Fibroblast of skin of left quadriceps (primary cell): ENCODE results near the gene FKRP.
"Not testable (repeated sequence)": the region's sequence is repeated elsewhere in the genome, so short reads cannot be mapped to it uniquely, and the experiment has no call there.

ENCODE experiments used
- DNase-seq, 2 experiments: peaks; one replicate each; pipeline ENCODE4 v3.0.0-alpha.2; 2013; ENCODE audit warnings: low read depth in 2 of 2

The FKRP gene, protein sequence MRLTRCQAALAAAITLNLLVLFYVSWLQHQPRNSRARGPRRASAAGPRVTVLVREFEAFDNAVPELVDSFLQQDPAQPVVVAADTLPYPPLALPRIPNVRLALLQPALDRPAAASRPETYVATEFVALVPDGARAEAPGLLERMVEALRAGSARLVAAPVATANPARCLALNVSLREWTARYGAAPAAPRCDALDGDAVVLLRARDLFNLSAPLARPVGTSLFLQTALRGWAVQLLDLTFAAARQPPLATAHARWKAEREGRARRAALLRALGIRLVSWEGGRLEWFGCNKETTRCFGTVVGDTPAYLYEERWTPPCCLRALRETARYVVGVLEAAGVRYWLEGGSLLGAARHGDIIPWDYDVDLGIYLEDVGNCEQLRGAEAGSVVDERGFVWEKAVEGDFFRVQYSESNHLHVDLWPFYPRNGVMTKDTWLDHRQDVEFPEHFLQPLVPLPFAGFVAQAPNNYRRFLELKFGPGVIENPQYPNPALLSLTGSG

DNA sequence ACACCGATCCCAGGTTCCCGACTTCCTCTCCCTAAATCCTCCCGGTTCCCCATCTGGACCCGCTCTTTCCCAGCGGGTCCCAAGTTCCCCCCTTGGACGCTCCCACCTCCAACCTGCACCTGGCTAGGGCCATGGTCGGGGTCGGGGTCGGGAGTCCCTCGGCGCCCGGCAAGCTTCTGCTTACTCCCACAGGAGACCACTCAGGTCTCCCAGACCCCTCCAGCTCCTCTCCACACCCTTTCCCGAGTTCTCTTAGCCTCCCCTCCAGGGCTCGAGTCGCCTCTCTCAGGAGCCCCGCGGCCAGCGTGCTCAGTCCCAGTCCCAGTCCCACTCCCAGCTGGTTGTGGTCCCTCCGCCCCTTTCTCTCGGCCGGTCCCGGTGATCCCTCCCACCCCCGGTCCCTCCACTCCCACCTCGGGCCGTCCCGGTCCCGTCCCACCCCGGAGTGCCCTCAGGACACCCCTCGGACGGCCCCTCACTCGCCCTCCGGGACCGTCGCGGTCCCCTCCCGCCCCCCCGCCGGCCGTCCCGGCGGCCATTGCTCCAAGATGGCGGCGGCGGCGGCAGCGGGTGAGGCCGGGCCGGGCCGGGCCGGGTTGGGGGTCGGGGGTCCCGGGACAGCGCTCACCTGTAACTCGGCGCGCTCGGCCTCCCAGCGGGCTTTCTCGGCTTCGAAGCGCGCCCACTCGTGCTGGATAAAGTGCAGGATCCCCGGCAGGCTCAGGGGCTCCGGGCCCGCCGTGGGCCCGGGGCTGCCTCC is at the start of gene FKRP:
Gene FKRP (plus strand): TSS at position 537 of the 760 bp plus-strand sequence. CDS start 9,394 bp downstream, outside the sequence.
- no peak for DNase-seq

DNA sequence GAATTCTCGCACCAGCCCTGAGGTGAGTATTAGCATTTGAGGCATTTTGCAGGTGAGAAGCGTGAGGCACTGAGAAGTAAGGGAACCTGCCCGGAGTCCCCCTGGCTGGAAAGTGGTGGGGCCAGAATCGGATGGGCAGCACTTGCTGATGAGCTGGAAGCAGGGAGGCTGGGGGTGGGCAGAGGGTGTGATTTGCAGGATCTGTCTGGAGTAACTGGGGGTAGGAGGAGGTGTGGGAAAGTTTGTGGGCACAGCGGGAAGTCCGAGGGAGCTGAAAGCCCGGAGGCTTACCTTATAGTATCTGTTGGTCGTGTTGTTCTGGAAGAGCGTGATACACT is 49.0 kb upstream of the FKRP start:
- DNase-seq = no peak

DNA sequence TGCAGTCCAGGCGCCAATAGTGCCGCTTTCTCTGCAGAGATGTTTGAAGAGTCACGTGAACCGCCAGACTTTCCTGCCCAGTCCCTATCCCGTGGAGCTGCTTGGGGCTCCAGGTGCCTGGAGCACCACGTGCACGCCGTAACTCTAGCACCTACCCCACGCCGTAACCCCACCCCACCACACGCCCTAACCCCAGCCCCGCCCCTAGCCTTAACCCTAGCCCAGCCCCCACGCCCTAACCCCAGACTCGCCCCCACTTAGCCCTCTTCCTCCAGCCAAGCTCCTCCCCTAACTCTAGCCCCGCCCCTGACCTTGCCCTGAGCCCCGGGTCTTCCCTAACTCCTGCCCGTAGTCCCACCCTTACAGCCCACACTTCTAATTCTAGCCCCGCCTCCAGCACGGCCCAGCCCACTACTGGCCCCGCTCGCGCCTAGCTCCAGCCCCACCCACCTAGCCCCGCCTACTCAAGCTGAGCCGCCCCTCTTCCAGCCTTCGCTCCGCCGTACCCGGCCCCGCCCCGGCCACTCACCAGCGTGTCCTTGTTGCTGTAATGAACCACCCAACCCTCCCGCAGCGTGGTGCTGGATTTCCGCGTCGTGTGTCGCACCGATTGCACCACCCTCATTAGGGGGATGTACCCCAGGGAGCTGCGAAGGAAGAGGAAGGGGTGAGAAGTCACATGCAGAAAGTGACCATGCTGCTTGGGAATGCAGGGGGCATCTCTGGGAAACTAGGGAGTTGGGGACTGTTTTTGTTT is 48.5 kb upstream of the FKRP start:
- peak; percentile 29 to 36 for DNase-seq

DNA sequence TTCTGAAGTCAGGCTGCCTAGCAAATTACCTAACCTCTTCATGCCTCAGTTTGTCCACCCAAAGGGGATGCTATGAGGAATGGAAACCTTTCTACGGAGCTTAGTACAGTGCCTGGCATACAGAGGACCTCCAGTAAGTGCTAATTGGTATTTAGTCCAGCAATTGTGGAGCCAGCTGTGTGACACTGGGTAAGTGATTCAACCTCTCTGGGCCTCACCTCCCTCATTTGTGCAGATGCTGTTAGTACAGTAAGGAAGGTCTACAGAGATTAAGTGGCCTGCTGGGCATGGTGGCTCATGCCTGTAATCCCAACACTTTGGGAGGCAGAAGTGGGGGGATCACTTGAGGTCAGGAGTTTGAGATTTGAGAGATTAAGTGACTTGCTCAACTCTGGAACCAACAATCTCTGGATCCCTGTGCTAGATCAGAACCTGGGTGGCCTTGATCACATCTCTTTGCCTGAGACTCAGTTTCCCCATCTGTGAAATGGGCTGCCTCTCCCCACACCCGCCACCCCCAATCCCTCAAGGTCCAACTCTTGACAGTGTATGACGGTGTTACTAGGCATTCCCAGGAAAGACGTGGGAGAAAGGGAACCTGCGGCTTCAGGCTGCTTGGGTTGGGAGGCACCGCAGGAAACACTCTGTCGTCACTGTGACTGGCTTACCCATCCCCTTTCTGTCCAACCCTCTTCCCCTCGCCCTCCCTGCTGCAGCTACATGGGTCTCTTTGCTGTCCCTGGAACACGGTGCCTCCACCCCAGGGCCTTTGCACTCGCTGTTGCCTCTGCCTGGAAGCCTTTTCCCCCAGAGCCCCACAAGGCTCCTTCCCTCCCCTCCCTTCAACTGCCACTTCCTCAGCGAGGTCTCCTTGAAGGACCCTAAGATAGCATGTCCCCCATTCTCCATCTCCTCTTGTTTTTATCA is 47.2 kb upstream of the FKRP start:
- DNase-seq = no peak

DNA sequence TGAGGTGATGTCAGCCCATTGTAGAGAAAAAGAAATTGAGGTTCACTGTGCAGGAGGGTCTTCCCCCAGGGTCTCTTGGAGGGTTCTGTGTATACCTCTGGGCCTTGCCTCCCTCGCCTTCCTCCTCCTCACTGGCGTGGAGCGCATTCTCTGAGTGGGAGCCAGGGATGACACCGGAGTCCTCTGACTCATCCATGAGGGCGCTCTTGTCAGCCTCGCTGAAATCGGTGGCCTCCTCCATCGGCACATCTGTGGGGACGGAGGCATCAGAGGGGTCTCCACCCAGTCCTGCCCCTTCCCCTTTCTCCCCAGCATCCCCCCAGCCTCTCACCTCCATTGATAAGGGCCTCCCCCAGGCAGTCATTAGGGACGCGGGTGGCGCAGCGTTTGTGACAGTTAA is 45.2 kb upstream of the FKRP start:
- DNase-seq = no peak

DNA sequence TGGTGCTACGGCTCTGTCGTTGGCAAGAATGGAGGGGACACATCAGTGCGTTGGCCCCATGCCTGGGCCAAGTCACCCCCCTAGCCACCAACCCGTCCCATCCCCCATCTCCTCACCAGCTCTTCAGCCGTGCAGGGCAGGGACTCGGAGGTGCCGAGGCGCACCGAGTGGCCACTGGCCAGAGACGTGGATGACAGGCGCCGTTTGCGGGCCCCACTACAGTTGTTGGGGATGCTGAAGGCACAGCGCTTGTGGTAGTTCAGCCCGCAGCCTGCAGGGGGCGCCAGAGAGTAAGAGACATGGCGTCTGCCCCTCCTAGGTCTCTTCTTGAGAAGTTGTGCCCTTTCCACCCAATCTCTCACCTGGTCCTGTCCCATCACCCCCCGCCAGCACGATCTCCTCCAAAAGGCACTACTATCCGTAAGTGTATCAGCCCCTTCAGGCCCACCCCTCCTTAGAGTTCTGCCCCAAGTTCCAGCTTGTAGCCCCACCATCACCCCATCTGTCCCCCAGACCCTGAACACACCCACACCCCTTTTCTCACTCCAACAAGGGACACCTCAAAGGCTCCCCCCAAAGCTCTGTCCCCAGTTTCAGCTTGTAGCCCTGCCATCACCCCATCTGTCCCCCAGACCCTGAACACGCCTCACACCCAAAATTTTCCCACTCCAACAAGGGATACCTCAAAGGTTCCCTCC is 41.3 kb upstream of the FKRP start:
- DNase-seq = peak; percentile 9 to 14

DNA sequence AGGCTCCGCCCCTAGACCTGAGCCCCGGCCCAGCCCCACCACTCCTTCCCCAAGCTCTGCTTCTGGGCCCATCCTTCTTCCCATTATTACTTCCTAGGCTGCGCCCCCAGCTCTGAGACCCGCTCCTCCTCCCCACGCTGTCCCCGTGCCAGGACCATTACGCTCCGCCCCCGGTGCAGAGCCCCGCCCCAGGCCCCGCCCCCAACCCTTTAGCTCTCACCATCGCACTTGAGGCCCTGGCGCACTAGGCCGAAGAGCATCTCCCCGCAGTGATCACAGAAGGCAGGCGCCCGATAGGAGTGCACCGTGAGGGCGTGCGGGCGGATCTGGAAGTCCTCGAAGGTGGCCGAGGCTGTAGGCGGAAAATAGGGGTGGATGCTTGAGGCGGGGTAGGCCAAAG is 35.2 kb upstream of the FKRP start:
- DNase-seq = no peak

DNA sequence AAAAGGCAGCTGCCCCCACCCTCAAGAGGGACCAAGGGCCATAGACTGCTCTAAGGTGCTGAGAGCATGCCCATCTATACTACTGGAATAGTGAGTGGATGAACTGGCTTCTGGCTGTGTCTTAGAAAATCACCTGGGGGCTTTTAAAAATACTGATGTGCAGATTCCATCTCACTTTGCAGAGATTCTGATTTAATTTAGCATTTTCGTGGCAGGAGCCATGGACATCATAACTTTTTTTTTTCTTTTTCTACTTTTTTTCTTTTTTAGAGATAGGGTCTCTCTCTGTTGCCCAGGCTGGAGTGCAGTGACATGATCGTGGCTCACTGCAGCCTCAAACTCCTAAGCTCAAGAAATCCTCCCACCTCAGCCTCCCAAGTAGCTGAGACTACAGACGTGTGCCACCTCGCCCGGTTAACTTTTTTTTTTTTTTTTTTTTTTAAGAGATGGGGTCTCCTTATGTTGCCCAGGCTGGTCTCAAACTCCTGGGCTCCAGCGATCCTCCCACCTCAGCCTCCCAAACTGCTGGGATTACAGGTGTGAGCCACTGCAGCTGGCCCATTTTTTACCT is 33.0 kb upstream of the FKRP start:
- DNase-seq = not testable (repeated sequence)

DNA sequence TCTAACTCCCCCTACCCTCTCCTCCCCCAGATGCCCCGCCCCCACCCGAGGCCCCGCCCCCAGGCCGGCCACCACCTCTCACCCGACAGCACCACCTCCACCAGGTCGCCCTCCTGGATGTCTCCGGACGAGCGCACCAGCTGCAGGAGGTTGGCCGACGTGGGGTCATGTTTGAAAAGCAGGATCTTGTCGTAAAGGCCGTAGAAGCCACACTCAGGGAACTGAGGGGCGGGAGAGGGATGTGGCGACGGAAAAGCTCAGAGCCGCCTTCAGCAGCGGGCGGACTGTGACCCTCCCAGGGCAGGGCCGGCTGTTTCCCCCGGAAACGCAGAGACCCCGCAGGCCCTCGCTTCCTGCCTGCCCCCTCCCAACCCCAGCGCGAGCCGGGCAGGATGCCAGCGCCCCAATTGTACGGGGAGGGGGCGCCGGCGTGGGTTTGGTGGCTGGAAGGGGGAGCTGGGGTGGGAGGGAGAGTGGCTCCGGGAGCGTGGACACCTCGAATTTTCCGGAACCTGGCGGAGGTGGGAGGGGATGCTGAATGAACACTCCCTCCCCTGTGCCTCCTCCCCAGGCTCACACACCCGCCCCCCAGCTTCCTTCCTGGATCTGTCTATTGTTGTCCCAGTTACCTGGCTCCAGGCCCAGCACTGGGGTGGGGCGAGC is 31.9 kb upstream of the FKRP start:
- DNase-seq = peak; percentile 54 to 57

DNA sequence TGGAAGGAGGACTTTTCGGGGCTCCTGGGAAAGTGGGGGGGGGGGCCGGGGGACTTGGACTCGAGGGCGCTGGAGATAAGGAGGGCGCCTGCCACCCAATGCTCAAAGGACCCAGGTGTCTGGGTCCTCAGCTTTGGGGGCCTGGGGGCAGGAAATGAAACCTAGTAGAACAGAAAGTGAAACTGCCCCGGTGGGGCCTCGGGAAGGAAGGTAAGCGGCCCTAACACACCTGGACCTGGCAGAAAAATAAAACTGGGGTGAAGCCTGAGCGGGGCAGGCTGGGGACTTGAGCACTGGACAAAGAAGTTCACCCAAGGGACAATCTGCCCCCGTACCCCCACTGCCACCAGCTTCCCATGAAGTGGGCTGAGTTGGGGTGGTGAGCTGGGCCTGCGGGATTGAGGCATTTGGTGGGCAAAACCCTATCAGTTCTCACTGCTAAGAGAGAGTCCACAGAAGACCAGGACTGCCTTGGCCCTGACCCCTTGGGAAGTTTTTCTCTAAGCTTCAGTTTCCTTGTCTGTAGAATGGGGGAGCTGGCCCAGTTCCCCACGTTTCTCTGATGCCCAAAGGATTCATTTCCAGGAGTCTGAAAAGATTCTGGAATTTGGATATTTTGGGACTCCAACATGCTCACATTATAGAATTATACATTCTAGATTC is 31.3 kb upstream of the FKRP start:
- no peak for DNase-seq

DNA sequence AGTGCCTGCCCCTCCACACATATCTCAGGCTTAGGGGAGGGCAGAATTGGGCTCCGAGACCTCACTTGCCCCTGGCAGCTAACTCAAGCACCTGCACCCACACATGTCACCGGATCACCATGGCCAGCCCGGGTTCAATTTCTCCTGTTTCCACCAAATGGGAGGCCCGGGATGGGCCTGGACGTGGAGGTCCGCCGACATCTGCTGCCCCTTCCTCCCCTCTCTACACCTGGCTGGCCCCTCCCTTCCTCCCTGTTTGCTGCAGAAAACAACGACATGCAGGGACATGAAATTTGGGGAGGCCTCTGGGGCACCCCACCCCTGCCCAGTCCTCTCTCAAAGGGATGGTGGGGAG is 30.3 kb upstream of the FKRP start:
- DNase-seq = no peak

DNA sequence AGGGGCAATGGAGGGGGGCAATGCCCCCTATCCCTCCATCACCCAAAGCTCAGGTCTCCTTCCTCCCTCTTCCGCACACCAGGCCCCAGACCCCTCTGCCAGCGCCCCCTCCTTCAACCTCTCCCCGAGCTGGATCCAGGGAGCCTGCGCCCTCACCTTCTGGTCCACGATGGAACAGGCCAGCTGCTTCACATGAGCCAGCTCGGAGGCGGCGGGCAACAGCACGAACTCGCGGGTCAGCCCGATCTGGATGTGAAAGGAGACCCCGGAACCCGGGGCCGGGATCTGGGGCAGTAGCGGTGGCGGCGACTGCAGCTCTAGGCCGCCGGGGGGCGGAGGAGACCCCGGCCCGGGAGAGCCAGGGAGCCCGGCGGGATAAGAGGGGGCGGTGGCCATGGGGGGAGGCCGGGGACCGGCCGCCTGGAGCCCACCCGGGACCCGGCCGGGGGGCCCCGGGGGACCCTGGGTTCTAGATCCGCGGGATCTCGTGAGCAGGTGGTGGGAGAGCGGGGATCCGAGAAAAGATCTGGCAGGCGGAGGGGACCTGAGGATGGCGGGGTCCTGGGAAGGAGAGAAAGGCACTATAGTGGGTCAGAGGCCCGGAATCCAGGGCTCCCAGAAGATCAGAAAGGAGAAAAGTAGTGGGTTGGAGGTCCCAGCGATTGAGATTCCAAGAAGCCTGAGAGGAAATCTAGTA is 29.7 kb upstream of the FKRP start:
- no peak for DNase-seq

DNA sequence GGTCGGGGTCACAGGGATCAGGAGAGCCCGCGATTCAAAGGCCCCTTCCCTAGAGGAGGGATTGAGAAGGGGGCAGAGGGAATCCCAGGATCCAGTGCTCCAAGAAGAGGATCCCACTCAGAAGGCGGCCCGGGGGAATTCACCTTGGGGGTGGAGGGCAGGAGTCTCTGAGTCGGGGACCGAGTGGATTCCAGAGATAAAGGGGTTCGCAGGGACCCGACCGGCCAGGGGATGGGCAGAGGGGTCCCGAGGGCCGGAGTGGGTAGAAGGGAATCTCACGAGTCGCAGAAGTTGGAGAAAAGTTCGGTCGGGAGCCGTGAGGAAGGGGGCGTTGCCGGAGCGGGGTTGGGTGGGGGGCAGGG is 29.2 kb upstream of the FKRP start:
- DNase-seq = no peak

DNA sequence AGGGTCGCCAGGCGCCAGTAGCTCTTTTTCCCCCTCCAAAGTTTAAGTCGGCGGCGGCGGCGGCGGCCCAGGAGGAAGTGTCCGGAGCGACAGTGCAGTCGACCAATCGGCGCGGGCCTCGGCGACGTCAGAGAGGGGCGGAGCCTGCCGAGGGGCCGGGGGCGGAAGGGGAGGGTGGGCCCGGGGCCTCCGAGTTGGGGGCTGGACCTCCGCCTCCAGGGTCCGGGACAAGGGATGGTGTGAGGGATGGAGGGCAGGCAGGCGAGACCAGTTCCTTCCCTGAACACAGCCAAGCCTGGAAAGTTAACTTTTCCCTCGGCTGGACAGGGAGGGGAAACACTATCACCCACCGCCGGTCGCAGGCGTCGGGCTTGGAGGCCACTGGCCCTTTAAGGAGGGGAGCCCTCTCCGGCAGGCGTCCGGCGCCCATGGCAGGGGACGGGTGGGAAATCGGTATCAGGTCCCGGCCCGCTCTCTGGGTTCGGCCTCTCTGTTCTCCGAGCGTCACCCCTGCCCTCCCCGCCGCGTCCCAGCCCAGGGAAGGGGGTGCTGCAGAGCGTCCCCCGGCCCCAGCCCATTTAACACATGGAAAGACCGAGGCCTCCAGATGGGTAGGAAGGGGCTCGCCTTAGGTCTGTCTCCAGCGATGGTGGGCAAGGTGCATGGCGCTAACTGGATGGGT is 28.7 kb upstream of the FKRP start, which contains the start of gene PRKD2:
Gene PRKD2 (minus strand): TSS at position 81 of the 682 bp plus-strand sequence. CDS start 744 bp downstream, outside the sequence.
- DNase-seq = peak; percentile 62 to 65

DNA sequence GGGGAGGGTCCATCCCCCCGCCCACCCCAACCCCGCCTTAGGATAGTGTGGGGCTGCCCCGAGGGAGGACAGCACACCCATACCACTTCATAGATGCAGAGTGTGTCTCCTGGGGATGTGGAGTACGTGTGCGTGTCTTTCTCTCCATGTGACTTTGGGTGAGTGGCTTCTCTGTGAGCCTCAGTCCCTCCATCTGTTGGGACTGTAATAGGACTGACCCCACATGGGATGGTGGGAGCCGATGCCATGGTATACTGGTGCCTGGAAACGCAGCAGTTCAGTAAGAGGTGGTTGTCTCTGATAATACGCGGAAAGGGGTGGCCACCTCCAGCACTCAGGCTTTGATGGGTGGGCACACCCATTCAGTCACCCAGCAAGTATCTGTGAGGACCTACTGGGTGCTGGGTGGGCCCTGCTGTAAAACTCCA is 28.1 kb upstream of the FKRP start:
- no peak for DNase-seq

DNA sequence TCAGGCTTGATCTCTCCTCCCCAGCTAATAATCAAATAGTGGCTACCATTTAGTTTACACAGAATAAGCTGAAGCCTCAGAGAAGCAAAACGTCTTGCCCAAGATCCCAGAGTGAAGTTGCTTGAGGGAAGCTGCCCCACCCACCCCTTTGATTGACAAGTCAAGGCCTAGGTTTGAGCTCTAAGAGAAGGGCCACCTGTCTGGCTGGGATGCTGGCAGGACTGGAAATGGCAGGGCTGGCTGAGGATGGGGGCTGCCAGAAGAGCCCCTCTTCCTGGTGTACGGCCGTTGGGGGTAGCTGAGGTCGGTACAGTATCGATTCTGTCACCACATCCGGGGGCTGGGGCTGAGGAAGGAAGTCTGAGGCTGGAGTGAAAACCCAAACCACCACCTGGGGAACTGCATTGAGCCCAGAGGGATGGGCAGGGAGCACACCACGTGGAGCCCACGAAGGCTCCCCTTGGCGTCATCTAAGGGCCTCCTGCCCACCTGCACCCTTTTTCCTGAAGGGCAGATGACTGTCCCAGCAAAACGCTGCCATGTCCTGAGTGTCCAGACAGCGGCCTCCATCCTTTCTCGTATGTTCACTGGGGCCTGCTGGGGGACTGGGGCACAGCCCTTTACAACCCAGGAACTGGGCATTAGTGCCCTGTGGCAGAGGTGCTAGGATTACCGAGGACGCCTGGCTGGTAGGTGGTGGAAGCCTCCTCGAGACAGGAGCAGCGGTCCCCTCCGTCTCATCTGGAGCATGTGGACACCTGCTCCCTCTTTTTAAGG is 27.5 kb upstream of the FKRP start:
- no peak for DNase-seq
